HG02642 (cell line): ENCODE data around the gene RASGRP4.
"Not testable (repeated sequence)": the region's sequence is repeated elsewhere in the genome, so short reads cannot be mapped to it uniquely, and the experiment has no call there.

ENCODE experiments used
- ATAC-seq: cut with Tn5 transposase; IDR thresholded peaks from one replicate; pipeline ENCODE4 v1.9.1; 2021; ENCODE audit warnings: mild to moderate bottlenecking; ENCODE audit not compliant: unreplicated experiment, poor library complexity

RASGRP4 gene

GRCh38 chr19:38377052-38377451 lies 49.0 kb downstream of the RASGRP4 start:
- ATAC-seq: no peak

- ATAC-seq: no peak
These were observed 49.4 kb downstream of the RASGRP4 start for GRCh38 chr19:38376576-38376975.

GRCh38 chr19:38375748-38376147 lies 50.3 kb downstream of the RASGRP4 start:
- no peak for ATAC-seq

- no peak for ATAC-seq
These were observed 50.9 kb downstream of the RASGRP4 start for GRCh38 chr19:38375098-38375493.

- ATAC-seq: peak; percentile 97
These were observed 51.5 kb downstream of the RASGRP4 start, which contains the start of gene PSMD8 for GRCh38 chr19:38374332-38375097. Gene PSMD8, plus strand, starts transcription at chr19:38374571. Its CDS starts 31 bp downstream, at chr19:38374602.

- ATAC-seq: no peak
These were observed 52.1 kb downstream of the RASGRP4 start for GRCh38 chr19:38373907-38374331.

GRCh38 chr19:38371081-38371480 lies 54.9 kb downstream of the RASGRP4 start:
- no peak for ATAC-seq

GRCh38 chr19:38370299-38370698 lies 55.7 kb downstream of the RASGRP4 start:
- ATAC-seq: no peak

- no peak for ATAC-seq
These were observed 56.4 kb downstream of the RASGRP4 start for GRCh38 chr19:38369584-38369983.

- no peak for ATAC-seq
These were observed 59.0 kb downstream of the RASGRP4 start for GRCh38 chr19:38367041-38367440.

GRCh38 chr19:38362946-38363688 lies 62.9 kb downstream of the RASGRP4 start:
- not testable (repeated sequence) for ATAC-seq

- ATAC-seq: peak; percentile 36
These were observed 63.7 kb downstream of the RASGRP4 start for GRCh38 chr19:38362076-38362945.

- ATAC-seq: peak; percentile 57
These were observed 64.4 kb downstream of the RASGRP4 start for GRCh38 chr19:38361633-38362075.

- ATAC-seq: peak; percentile 14
These were observed 65.0 kb downstream of the RASGRP4 start for GRCh38 chr19:38360839-38361631.

- ATAC-seq: no peak
These were observed 65.7 kb downstream of the RASGRP4 start for GRCh38 chr19:38360351-38360750.

GRCh38 chr19:38359242-38360021 lies 66.6 kb downstream of the RASGRP4 start:
- ATAC-seq: no peak
